A549 (cell line): Measurements from ENCODE around the gene TREH.

Experiments
- BHLHE40 ChIP-seq: IDR thresholded peaks from 2 replicates; pipeline ENCODE4 v1.6.1; 2012; ENCODE audit warnings: low read depth, low read length, inconsistent platforms
- CTCF ChIP-seq: fragments of >200 bp; sonication (Bioruptor Twin); formaldehyde crosslinking; IDR thresholded peaks from 3 replicates; pipeline ENCODE4 v1.5.1; 2016
- MYC ChIP-seq: IDR thresholded peaks from 2 replicates; pipeline ENCODE4 v1.6.1; 2012; ENCODE audit warnings: mild to moderate bottlenecking, inconsistent platforms, low read length, improper control_type of control experiment, borderline replicate concordance
- NFE2L2 ChIP-seq: fragments of 150-350 bp; conservative IDR thresholded peaks from 2 replicates; pipeline ENCODE4 v1.6.1; 2014; ENCODE audit warnings: low read length
- SREBF2 ChIP-seq: fragments of 450-650 bp; IDR thresholded peaks from 2 replicates; pipeline ENCODE4 v1.6.1; 2014; ENCODE audit warnings: mild to moderate bottlenecking, moderate library complexity

GRCh38 chr11:118643142-118643994 lies 36.1 kb downstream of the TREH start:
- TF ChIP-seq NFE2L2 (no peak), CTCF (no peak), BHLHE40 (no peak), SREBF2 (no peak), MYC (no peak)
